Inflammatory macrophage treated with lipopolysaccharide for 4 hours (primary cell): ENCODE results near the gene SFSWAP.
"Not testable (repeated sequence)": the region's sequence is repeated elsewhere in the genome, so short reads cannot be mapped to it uniquely, and the experiment has no call there.

Experiments
- DNase-seq: peaks from one replicate; pipeline ENCODE4 v3.0.0-alpha.2; 2020

SFSWAP gene

GRCh38 chr12:131710464-131711457, at the start of gene SFSWAP:
Gene SFSWAP (plus strand): TSS chr12:131711090. CDS start chr12:131711230, 140 bp downstream.
- peak; percentile 82 for DNase-seq

GRCh38 chr12:131661170-131661985, 49.5 kb upstream of the SFSWAP start:
- DNase-seq = not testable (repeated sequence)

- not testable (repeated sequence) for DNase-seq
These were observed 49.0 kb upstream of the SFSWAP start for GRCh38 chr12:131661986-131662288.

- not testable (repeated sequence) for DNase-seq
These were observed 48.5 kb upstream of the SFSWAP start for GRCh38 chr12:131662346-131662745.

- DNase-seq = not testable (repeated sequence)
These were observed 45.2 kb upstream of the SFSWAP start for GRCh38 chr12:131665666-131666065.

- not testable (repeated sequence) for DNase-seq
These were observed 44.4 kb upstream of the SFSWAP start for GRCh38 chr12:131666486-131666885.

- DNase-seq = peak; percentile 36
These were observed 43.8 kb upstream of the SFSWAP start for GRCh38 chr12:131666978-131667601.

GRCh38 chr12:131671276-131671675, 39.6 kb upstream of the SFSWAP start:
- DNase-seq = no peak

- DNase-seq = no peak
These were observed 39.0 kb upstream of the SFSWAP start for GRCh38 chr12:131671871-131672270.

- no peak for DNase-seq
These were observed 38.5 kb upstream of the SFSWAP start for GRCh38 chr12:131672311-131672940.

- peak; percentile 60 for DNase-seq
These were observed 37.7 kb upstream of the SFSWAP start for GRCh38 chr12:131672941-131673887.

GRCh38 chr12:131673888-131674257, 37.0 kb upstream of the SFSWAP start:
- no peak for DNase-seq

- no peak for DNase-seq
These were observed 36.5 kb upstream of the SFSWAP start for GRCh38 chr12:131674373-131674772.

- DNase-seq = no peak
These were observed 35.5 kb upstream of the SFSWAP start for GRCh38 chr12:131675126-131676080.

- no peak for DNase-seq
These were observed 34.3 kb upstream of the SFSWAP start for GRCh38 chr12:131676544-131676943.

GRCh38 chr12:131677067-131677466, 33.8 kb upstream of the SFSWAP start:
- not testable (repeated sequence) for DNase-seq

GRCh38 chr12:131677699-131678098, 33.2 kb upstream of the SFSWAP start:
- DNase-seq = no peak

- DNase-seq = not testable (repeated sequence)
These were observed 32.3 kb upstream of the SFSWAP start for GRCh38 chr12:131678389-131679181.

- DNase-seq = not testable (repeated sequence)
These were observed 31.7 kb upstream of the SFSWAP start for GRCh38 chr12:131679186-131679585.
